Lower lobe of right lung (tissue), 2 donors: Measurements from ENCODE around the gene PEX5. TPM values are rescaled to one million over a fixed set of nuclear protein-coding genes. Genes with fewer than 3 reads are reported as not detected.
A peak's percentile ranks its signal among the peaks of the same experiment; 100 is the strongest.

Experiments used
- ATAC-seq, 2 donors: fragments of 200-7000 bp; cut with Tn5 transposase; one replicate each; pipeline ENCODE4 v1.9.1; 2020 to 2022; ENCODE audit warnings: mild to moderate bottlenecking in 2 of 2, moderate library complexity in 2 of 2
- DNase-seq: peaks from one replicate; pipeline ENCODE4 v3.0.0-alpha.2; 2020
- H3K27ac ChIP-seq: fragments of 200-600 bp; one replicate; pipeline ENCODE4 v1.8.0; 2022
- H3K27me3 ChIP-seq: fragments of 200-600 bp; one replicate; pipeline ENCODE4 v1.8.0; 2022; ENCODE audit warnings: low read depth
- H3K36me3 ChIP-seq: fragments of 200-600 bp; one replicate; pipeline ENCODE4 v1.8.0; 2022; ENCODE audit warnings: mild to moderate bottlenecking
- H3K4me1 ChIP-seq: fragments of 200-600 bp; one replicate; pipeline ENCODE4 v1.8.0; 2022
- H3K4me3 ChIP-seq: fragments of 200-600 bp; one replicate; pipeline ENCODE4 v1.8.0; 2022; ENCODE audit warnings: mild to moderate bottlenecking
- H3K9me3 ChIP-seq: fragments of 200-600 bp; one replicate; pipeline ENCODE4 v1.8.0; 2022
- CTCF ChIP-seq: fragments of 200-600 bp; IDR thresholded peaks from one replicate; pipeline ENCODE4 v1.8.0; 2022; ENCODE audit warnings: antibody characterized with exemption, mild to moderate bottlenecking
- intact Hi-C: fragments of 100-400 bp; cut with DNase I; formaldehyde crosslinking; loops from one replicate; pipeline ENCODE4 v1.11.0; 2022
- total RNA-seq: library from RNA; stranded (reverse); fragmentation: NEBNext Ultra II Directional; extraction: Animal tissue kit (Norgen Biotek cat#: 25700); gene quantifications from one replicate; pipeline ENCODE4 v1.2.1, GENCODE V29; 2021
- donor health status: DM: no; HTN: yes; CAD: no; lungs with severe emphysema.

Gene PEX5
- total RNA-seq, 1 donor from 2014 or later: 47.8 TPM

GRCh38 chr12:7155471-7156034 lies 33.9 kb upstream of the PEX5 start:
- TF ChIP-seq CTCF: no peak
- Histone ChIP-seq H3K27ac (peak overlapping the region; percentile 10), H3K4me1 (peaks cover 18% of the 10 kb centered on the region), H3K4me3 (peak overlapping the region; percentile 43), H3K9me3 (no peaks in the 10 kb centered on the region), H3K27me3 (no peaks in the 10 kb centered on the region), H3K36me3 (peaks cover 23% of the 10 kb centered on the region)
- intact Hi-C loops: no loop called here
- peak; percentile 89 for DNase-seq
- peak; percentile 83 to 84 for ATAC-seq

- intact Hi-C loops: no loop called here
- ATAC-seq (peak in 1 of 2 donors; percentile 2), DNase-seq (no peak)
- peak overlapping the region; percentile 43 for H3K4me3 ChIP-seq
- H3K27me3 ChIP-seq: no peaks in the 10 kb centered on the region
- no peak for TF ChIP-seq CTCF
- peaks cover 14% of the 10 kb centered on the region for H3K36me3 ChIP-seq
- H3K4me1 ChIP-seq: peaks cover 18% of the 10 kb centered on the region
- H3K27ac ChIP-seq: peak overlapping the region; percentile 24
- H3K9me3 ChIP-seq: no peaks in the 10 kb centered on the region
Observed at GRCh38 chr12:7156259-7157197, 33.0 kb upstream of the PEX5 start.

- no peak overlapping the region for H3K27ac ChIP-seq
- no peaks in the 10 kb centered on the region for H3K9me3 ChIP-seq
- DNase-seq: no peak
- intact Hi-C loops: no loop called here
- ATAC-seq: no peak
- peaks cover 18% of the 10 kb centered on the region for H3K4me1 ChIP-seq
- peaks cover 5% of the 10 kb centered on the region for H3K27me3 ChIP-seq
- no peak for TF ChIP-seq CTCF
- H3K36me3 ChIP-seq: peaks cover 10% of the 10 kb centered on the region
- H3K4me3 ChIP-seq: no peak overlapping the region
Observed at GRCh38 chr12:7157391-7157790, 32.1 kb upstream of the PEX5 start.

GRCh38 chr12:7158781-7159609 lies 30.5 kb upstream of the PEX5 start:
- no peak for DNase-seq
- Histone ChIP-seq H3K4me3 (no peak overlapping the region), H3K9me3 (no peaks in the 10 kb centered on the region)

More at GRCh38 chr12:7158781-7159609, 30.5 kb upstream of the PEX5 start:
- no peak for TF ChIP-seq CTCF
- intact Hi-C loops: no loop called here
- peaks cover 5% of the 10 kb centered on the region for H3K27me3 ChIP-seq
- H3K27ac ChIP-seq: no peak overlapping the region
- peaks cover 24% of the 10 kb centered on the region for H3K4me1 ChIP-seq
- ATAC-seq: no peak
- H3K36me3 ChIP-seq: no peaks in the 10 kb centered on the region
